ENCODE results near the gene PHF24. TPM values are rescaled to one million over a fixed set of nuclear protein-coding genes. Genes with fewer than 3 reads are reported as not detected.

The PHF24 gene
- total and polyA plus RNA-seq, 10 of the 15 experiments (the other 5 are each of a cell fraction or from before 2014, with no cell fraction given), result 0.02 to 0.04 TPM; not detected in 8

GRCh38 chr9:34958411-34958982, 412 bp downstream of the PHF24 start:
- Histone ChIP-seq H2AFZ (ENCODE audit: control insufficient read depth, low read depth, low read length) (no peak overlapping the region; the same call in 1 of the 2 replicates), H3K4me3 (no peak overlapping the region), H3K4me2 (ENCODE audit: control insufficient read depth, insufficient read depth) (peak overlapping the region; percentile 51; the same call in 1 of the 2 replicates), H3K79me2 (ENCODE audit: control insufficient read depth, insufficient read depth, low read length) (no peaks in the 10 kb centered on the region), H3K9me3 (replicated peaks; ENCODE audit: control insufficient read depth, insufficient read depth, low read length) (no peaks in the 10 kb centered on the region), H3K27me3 (replicated peaks in 1 of 2; ENCODE audit: control insufficient read depth in 2 of 2, insufficient read depth in 2 of 2, low read length in 1 of 2) (peaks cover 9 to 19% of the 10 kb centered on the region in 2 experiments), H3K4me1 (ENCODE audit: control insufficient read depth, insufficient read depth, low read length) (no peaks in the 10 kb centered on the region), H4K20me1 (ENCODE audit: control insufficient read depth, insufficient read depth) (no peaks in the 10 kb centered on the region), H3K9ac (ENCODE audit: control insufficient read depth, insufficient read depth, low read length) (no peak overlapping the region), H3K27ac (ENCODE audit: control insufficient read depth, insufficient read depth) (no peak overlapping the region), H3K36me3 (ENCODE audit: control insufficient read depth in 2 of 2, insufficient read depth in 2 of 2, low read length in 1 of 2) (no peaks in the 10 kb centered on the region)
- ChIA-PET SMC1A (ENCODE audit: uncharacterized antibody, unreplicated experiment) (no interaction called here), RAD21 (ENCODE audit: unreplicated experiment) (no interaction called here), POLR2A (no interaction called here), CTCF (no interaction called here)
- DNase-seq (ENCODE audit: low read depth, low spot score) (no peak), FAIRE-seq (no peak), ATAC-seq (no peak)
- intact Hi-C loops (cut with micrococcal nuclease; ENCODE audit: unreplicated experiment), result no loop called here
- in situ Hi-C loops (cut with MboI), result no loop called here
- TF ChIP-seq NR2C2 (IDR thresholded peaks at IDR 0.05; ENCODE audit: borderline replicate concordance, control insufficient read depth, insufficient read length, low read depth) (no peak), EED (IDR thresholded peaks at IDR 0.05; ENCODE audit: low read depth) (no peak), ELK1 (IDR thresholded peaks at IDR 0.05; ENCODE audit: low read depth, low read length) (no peak), SMARCA5 (IDR thresholded peaks at IDR 0.05) (no peak), USF2 (IDR thresholded peaks at IDR 0.05; ENCODE audit: borderline replicate concordance, low read depth, low read length) (no peak), PML (IDR thresholded peaks at IDR 0.05; ENCODE audit: low read length) (no peak), JUNB (IDR thresholded peaks at IDR 0.05) (no peak), KDM1A (IDR thresholded peaks at IDR 0.05; ENCODE audit: borderline replicate concordance) (no peak), HDAC6 (IDR thresholded peaks at IDR 0.05; ENCODE audit: unreplicated experiment) (no peak), BMI1 (IDR thresholded peaks at IDR 0.05; ENCODE audit: borderline replicate concordance) (no peak), POLR2A (IDR thresholded peaks at IDR 0.05; ENCODE audit: low read depth, low read length) (no peak), ETV6 (conservative IDR thresholded peaks at IDR 0.05 in 1 of 2, IDR thresholded peaks at IDR 0.05 in 1 of 2; ENCODE audit: borderline replicate concordance in 1 of 2, low read depth in 1 of 2) (no peak), EGR1 (IDR thresholded peaks at IDR 0.05; ENCODE audit: borderline replicate concordance in 1 of 2, low read depth in 2 of 2, low read length in 2 of 2) (no peak), NFXL1 (IDR thresholded peaks at IDR 0.05; ENCODE audit: borderline replicate concordance) (no peak), USF1 (IDR thresholded peaks at IDR 0.05; ENCODE audit: borderline replicate concordance, extremely low read length, insufficient read depth, low read depth, low read length) (no peak)
- 0% methylated on average over 9 of the region's 21 CpGs for WGBS (ENCODE audit: insufficient coverage, insufficient replicate concordance, low lambda C conversion rate, missing lambda C conversion rate)
- BruUV-seq (replicated peaks), result no TSS peak
